Measurements from ENCODE around the gene IKZF3.
"Not testable (repeated sequence)": the region's sequence is repeated elsewhere in the genome, so short reads cannot be mapped to it uniquely, and the experiment has no call there.

Gene IKZF3

DNA sequence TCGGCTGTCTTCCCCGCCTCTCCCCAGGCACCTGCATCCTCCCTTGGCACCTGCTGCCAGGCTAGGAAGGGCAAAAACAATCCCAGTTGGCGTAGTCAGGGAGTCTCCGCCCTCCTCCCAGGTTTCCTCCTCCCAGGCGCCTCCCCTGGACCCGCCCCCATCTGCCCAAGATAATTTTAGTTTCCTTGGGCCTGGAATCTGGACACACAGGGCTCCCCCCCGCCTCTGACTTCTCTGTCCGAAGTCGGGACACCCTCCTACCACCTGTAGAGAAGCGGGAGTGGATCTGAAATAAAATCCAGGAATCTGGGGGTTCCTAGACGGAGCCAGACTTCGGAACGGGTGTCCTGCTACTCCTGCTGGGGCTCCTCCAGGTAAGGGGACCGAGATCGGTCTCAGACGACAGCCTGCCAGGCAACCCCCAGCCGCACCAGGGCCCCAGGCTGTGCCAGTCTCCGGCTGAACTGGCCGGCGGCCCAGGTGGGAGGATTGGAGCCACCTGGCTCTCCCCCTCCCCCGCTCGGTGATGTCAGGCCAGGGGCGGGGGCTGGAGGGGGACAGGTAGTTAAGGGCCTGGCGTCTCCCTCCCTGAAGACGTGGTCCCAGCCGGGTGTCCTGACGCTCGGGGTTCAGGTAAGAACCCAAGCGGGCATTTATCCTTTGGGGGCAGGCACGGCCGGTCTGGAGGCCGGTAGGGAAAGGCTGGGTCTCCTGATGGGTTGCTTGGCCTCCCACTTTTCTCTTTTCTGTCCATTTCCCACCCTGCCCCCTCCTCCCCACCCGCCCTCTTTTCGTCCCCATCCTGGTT, 126.1 kb downstream of the IKZF3 start, which contains the start of gene GRB7:
TSS of gene GRB7 (plus strand) at position 179 of the 808 bp plus-strand sequence. CDS start 4,364 bp downstream, outside the sequence.
- no peak for DNase-seq

DNA sequence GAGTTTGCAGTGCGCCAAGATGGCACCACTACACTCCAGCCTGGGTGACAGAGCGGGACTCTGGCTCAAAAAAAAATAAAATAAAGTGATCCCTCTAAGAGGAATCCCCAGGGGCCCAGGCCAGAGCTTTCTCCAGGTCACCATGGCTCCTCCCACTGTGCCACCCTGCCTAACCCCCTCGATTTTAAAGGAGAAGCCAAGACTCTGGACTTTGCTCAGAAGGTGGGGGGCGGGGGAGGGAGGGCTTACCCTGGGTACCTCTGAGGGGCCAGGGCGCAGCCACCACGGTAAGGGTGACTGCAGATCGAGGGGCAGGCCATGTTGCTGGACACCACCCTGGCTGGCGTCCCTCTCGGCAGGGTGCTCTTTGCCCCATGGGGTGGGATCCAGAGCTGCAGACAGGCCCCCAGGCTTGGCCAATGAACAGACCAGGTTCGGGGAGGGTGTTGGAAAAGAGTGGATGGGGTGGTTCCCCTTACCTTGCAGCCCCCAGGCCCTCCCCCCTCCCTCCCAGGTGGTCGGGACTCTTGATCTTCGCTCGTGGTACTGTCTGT, 126.8 kb downstream of the IKZF3 start:
- no peak for DNase-seq

DNA sequence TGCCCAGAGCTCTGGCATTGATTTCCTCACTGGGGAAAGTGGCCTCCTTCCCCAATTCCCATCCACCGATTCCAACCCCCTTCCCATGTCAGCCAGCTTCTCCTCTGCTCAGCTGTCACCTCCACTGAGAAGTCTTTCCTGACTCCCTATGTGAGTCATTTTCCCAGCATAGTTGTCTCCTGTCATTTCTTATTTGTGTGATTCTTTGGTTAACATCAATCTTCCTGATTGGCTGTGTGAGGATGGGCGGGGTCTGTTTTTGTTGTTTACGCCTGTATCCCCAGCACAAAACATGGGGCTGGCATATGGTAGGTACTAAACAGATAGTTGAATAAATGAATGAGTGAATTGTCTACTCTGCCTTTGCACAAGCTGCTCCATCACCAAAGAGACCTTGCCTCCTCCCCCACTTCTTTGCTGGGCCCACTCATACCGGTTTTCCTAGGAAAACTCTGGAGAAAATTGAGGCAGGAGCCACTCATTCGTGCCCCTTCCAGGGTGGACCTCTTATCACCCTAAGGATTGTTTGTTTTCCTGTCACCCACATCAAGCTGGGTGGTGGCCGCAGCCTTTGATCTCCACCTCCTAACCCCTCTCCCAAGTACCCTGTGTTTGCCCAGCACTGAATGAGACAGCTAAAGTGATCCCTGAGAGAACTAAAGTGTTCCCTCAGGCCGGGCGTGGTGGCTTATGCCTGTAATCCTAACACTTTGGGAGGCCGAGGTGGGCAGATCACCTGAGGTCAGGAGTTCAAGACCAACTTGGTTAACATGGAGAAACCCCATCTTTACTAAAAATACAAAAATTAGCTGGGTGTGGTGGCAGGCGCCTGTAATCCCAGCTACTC, 127.6 kb downstream of the IKZF3 start:
- no peak for DNase-seq

DNA sequence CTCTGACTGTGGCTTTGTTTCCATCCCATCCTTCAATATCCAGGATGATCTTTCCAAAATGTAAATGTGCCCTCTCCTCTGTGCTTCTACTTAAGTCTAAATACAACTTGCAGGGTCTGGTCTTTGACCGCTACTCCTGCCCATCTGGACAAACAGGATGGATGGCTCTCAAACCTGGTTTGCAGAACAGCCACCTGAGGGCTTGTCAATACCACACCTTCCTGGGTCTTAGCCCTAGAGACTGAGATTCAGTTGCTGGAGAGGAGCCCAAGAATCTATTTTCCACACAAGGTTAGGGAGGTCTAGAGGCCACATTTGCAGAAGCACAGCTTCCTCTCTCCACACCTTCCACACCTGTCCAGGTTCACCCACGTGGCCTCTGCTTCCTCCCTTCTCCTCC, 128.2 kb downstream of the IKZF3 start:
- no peak for DNase-seq

DNA sequence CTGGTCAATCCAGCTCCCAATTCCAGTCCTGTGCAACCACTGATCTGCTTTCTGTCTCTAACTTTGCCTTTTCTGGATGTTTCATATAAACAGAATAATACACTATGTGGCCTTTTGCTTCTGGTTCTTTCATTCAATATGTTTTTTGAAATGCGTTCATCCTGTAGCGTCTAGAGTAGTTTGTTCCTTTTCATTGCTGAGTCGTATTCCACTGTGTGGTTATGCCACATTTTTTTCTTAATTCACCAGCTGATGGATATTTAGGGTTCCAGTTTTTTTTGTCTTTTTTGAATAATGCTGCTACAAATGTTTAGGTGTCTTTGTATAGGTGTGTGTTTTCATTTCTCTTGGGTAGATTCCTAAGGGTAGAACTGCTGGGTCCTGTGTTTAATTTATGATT, 131.5 kb downstream of the IKZF3 start:
- DNase-seq = no peak

DNA sequence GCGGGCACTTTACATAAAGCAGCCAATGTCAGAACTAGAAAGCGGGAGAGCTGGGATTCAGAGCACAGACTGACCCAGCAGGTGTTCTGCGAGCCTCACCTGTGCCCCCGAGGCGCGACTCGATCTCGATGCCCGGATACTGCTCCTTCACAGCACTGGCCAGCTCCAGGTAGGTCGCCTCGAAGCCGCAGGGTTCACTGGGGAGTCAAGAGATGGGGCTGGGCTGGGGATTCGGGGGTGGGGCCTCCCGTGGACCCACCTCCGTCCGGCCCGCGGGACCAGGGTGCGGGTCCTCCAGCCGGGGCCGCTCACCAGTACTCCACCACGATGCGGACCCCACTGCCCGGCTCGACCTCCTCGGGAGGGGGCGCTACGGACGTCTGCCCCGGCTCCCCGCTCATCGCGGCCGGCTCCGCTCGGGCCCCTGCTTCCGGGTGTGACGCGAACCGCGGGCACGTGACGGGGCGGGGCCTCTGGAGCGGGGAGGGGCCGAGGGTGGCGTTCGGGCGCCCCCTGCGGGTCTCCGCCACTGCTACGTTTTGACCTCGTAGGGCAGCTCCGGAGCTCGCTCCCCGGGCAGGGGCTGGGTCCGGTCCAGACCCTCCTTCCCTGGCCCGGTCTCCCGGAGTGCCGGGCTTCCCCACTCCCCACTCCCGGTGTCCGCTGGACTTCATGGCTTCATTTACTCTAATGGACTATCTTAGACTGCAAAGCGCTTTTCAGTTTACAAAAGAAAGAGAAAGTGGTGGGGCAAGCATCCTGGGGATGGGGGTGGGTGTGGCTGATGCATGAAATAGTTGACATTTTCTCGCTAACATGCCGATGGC, 133.8 kb downstream of the IKZF3 start, which contains the start of gene MIEN1:
TSS of gene MIEN1 (minus strand) at position 438 of the 827 bp plus-strand sequence. CDS start at position 401, 37 bp downstream.
- DNase-seq = peak; percentile 95

DNA sequence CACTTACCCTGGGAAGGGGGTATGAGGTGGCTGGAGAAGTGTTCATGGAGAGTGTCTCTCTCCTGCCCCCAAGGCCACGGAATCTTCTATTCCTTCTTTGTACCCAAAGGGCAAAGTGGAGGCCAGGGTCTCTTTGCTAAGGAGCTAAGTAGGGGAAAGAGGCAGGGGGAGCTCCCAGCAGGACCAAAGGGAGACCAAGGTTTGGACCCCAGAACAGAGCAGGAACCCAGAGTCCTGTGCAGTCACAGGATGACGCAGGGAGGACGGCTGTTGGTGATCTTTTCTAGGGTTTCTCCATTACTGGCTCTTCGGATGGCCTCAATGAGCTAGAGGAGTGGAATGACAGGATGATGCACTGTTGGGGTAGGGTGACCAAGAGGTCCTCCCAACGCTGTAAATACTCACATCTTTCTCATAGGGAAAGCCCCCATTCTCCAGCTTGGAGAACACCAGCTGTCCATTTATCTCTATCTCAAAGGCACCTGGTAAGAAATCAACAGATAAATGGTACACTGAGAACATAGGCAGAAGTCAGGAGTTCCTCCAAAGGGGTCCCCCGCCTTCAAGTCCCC, 134.7 kb downstream of the IKZF3 start:
- DNase-seq = no peak

DNA sequence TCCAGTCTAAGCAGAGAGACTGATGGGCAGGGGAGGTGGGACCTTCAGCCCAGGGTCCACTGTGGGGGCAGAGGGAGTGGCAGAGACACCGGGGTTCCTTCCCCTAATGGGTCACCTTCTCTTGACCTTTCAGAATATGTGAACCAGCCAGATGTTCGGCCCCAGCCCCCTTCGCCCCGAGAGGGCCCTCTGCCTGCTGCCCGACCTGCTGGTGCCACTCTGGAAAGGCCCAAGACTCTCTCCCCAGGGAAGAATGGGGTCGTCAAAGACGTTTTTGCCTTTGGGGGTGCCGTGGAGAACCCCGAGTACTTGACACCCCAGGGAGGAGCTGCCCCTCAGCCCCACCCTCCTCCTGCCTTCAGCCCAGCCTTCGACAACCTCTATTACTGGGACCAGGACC, 136.6 kb downstream of the IKZF3 start:
- DNase-seq = no peak

DNA sequence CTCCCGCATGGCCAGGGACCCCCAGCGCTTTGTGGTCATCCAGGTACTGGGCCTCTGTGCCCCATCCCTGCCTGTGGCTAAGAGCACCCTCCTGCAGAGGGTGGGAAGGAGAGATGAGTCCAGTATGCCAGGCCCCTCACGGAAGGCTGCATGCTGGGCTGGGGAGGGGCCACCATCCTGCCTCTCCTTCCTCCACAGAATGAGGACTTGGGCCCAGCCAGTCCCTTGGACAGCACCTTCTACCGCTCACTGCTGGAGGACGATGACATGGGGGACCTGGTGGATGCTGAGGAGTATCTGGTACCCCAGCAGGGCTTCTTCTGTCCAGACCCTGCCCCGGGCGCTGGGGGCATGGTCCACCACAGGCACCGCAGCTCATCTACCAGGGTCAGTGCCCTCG, 137.5 kb downstream of the IKZF3 start:
- DNase-seq = no peak

DNA sequence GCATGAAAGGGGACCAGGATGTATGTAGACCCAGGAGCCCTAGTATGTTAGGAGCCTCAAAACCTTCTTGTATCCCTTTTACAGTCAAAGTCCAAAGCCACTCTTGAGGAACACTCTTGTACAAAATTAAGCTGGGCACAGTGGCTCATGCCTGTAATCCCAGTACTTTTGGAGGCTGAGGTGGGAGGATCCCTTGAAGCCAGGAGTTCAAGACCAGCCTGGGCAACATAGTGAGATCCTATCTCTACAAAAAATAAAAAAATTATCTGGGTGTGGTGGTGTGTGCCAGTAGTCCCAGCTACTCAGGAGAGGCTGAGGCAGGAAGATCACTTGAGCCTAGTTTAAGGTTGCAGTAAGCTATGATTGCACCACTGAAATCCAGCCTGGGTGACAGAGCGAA, 138.2 kb downstream of the IKZF3 start:
- not testable (repeated sequence) for DNase-seq

DNA sequence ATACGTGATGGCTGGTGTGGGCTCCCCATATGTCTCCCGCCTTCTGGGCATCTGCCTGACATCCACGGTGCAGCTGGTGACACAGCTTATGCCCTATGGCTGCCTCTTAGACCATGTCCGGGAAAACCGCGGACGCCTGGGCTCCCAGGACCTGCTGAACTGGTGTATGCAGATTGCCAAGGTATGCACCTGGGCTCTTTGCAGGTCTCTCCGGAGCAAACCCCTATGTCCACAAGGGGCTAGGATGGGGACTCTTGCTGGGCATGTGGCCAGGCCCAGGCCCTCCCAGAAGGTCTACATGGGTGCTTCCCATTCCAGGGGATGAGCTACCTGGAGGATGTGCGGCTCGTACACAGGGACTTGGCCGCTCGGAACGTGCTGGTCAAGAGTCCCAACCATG, 139.4 kb downstream of the IKZF3 start:
- DNase-seq = no peak

DNA sequence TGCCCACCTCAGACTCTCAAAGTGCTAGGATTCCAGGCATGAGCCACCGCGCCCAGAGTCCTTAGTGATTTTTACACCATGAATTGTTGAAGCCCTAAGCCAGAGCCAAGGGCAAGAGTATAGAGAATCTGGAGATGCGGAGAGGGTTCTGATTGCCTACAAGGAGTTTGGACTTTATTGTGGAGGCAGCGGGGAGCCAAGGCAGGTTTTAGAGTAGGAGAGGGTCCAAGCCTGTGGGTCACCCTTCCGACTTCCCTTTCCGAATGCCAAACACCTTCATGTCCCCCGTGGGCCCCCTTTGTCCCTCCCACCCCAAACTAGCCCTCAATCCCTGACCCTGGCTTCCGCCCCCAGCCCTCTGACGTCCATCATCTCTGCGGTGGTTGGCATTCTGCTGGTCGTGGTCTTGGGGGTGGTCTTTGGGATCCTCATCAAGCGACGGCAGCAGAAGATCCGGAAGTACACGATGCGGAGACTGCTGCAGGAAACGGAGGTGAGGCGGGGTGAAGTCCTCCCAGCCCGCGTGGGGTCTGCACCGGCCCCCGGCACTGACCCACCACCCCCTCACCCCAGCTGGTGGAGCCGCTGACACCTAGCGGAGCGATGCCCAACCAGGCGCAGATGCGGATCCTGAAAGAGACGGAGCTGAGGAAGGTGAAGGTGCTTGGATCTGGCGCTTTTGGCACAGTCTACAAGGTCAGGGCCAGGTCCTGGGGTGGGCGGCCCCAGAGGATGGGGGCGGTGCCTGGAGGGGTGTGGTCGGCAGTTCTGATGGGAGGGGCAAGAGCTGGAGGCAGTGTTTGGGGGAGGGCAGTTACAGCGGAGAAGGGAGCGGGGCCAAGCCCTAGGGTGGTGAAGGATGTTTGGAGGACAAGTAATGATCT, 140.9 kb downstream of the IKZF3 start:
- DNase-seq = peak; percentile 50

DNA sequence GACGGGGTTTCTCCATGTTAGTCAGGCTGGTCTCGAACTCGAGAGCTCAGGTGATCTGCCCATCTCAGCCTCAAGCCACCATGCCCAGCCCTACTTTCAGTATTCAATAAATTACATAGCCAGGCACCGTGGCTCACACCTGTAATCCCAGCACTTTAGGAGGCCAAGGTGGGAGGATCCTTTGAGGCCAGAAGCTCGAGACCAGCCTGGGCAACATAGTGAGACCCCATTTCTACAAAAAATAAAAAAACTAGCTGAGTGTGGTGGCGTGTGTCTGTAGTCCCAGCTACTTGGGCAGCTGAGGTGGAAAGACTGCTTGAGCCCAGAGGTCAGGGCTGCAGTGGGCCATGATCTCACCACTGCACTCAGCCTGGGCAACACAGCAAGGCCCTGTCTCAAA, 142.0 kb downstream of the IKZF3 start:
- DNase-seq = no peak

DNA sequence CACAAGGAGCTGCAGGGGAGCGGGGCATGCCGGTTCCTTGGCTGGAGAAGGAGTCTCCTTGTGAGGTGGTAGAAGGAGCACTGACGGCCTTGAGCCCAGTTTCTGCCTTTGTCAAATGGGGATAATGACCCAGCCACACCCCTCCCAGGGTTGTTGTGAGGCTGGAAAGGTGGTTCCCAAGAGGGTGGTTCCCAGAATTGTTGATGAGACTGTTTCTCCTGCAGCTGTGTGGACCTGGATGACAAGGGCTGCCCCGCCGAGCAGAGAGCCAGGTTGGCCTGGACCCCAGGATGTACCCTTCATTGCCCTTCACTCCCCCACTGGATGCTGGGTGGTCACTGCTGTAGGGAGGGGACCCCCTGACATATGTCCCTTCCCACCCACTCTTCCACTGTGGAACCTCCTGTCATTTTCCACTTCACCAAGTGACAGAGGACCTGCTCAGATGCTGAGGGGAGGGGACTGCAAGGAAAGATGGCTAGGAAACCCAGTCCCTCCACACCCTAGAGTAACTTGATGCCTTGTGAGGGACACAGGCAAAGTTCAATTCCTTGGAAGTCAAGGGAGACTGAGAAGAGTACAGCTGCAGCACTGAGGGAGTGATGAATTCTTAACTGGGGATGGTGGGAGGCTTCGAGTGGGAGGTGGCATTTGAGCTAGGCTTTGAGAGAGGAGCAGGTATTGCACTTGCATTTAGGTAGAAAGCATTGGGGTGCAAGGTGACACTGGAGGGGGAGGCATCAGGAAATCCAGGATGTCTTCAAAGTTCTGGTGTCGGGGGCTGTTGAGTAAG, 144.4 kb downstream of the IKZF3 start:
- DNase-seq = no peak

DNA sequence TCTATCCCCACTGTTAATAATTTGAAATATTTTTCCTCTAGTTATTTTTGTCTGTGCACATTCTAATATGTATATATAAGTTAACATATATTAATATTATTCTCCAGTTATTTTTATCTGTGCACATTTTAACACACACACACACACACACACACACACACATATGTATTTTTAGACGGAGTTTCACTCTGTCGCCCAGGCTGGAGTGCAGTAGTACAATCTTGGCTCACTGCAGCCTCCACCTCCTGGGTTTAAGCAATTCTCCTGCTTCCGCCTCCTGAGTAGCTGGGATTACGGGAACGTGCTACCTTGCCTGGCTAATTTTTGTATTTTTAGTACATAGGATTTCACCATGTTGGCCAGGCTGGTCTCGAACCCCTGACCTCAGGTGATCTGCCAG, 146.5 kb downstream of the IKZF3 start:
- no peak for DNase-seq

DNA sequence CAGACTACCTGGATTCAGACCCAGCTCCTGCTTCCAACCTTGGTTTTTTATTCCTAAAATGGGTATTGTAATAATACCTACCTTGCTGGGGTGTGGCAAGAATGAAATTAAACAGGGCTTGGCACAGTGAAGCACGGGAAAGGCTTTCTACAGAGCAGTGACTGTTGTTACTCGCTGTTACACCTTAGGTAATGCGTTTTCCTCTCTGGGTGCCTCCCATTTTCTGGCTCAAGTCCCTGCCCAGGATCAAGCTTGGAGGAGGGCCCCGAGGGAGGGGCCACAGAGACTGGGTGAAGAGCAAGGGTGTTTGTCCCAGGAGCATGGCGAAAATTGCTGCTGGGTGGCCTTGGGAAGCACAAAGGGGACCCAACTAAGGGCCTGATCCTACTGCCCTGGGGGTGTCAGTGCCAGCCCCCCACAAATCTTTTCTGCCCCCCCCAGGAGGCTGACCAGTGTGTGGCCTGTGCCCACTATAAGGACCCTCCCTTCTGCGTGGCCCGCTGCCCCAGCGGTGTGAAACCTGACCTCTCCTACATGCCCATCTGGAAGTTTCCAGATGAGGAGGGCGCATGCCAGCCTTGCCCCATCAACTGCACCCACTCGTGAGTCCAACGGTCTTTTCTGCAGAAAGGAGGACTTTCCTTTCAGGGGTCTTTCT, 147.1 kb downstream of the IKZF3 start:
- no peak for DNase-seq

DNA sequence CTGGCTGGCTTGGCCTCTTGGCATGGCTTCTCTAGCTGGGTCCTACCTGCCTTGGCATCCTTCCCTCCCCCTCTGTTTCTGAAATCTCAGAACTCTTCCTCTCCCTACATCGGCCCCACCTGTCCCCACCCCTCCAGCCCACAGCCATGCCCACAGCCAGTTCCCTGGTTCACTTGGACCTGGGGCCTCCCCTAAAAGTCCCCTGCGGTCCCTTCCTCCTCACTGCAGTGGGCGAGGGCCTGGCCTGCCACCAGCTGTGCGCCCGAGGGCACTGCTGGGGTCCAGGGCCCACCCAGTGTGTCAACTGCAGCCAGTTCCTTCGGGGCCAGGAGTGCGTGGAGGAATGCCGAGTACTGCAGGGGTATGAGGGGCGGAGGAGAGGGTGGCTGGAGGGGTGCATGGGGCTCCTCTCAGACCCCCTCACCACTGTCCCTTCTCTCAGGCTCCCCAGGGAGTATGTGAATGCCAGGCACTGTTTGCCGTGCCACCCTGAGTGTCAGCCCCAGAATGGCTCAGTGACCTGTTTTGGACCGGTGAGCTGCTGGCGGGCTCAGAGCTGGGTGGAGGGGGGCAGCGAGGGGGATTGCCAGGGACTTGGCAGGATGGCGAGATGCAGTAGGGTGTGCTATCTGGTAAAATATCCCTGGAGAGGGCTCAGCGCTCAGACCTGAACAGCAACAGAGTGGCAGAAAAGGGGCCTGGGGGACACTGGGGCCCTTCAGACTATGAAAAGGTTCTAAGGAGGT, 147.9 kb downstream of the IKZF3 start:
- DNase-seq = no peak

DNA sequence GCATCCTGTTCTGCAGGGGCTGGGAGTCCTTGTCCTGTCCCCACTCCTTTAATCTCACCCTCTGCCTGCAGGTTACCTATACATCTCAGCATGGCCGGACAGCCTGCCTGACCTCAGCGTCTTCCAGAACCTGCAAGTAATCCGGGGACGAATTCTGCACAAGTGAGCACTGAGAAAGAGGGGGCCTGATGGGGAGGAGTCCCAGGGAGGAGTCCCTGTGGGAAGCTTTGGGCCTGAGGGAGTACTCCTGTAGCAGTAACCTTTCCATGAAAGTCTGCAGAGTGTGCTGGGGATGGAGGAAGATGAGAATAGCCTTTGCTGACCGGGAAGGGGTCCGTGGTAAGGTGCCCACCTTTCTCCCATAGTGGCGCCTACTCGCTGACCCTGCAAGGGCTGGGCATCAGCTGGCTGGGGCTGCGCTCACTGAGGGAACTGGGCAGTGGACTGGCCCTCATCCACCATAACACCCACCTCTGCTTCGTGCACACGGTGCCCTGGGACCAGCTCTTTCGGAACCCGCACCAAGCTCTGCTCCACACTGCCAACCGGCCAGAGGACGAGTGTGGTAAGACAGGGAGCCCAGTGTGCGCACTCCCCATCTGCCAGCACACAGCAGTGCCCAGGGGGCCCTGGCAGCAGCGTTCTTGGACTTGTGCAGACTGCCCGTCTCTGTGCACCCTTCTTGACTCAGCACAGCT, 148.6 kb downstream of the IKZF3 start:
- DNase-seq = no peak
